ENCODE data around the gene RNF114. TPM values are rescaled to one million over a fixed set of nuclear protein-coding genes. Genes with fewer than 3 reads are reported as not detected.

The RNF114 gene
- total RNA-seq, 4 donors from 2014 or later = 48.7 to 166 (median 103) TPM

- intact Hi-C loops (cut with DNase I; ENCODE audit: low total_unique reads) = no loop called here
- TF ChIP-seq POLR2A (IDR thresholded peaks at IDR 0.05) = no peak
- TF ChIP-seq CTCF (IDR thresholded peaks at IDR 0.05) = no peak
- DNase-seq (ENCODE audit: low spot score in 2 of 2) = peak in 1 of 2 donors; percentile 73
- WGBS, 2 donors = 71 to 80% methylated on average over 5 of the region's 5 CpGs
- no peak overlapping the region for H3K4me3 ChIP-seq (ENCODE audit: low read depth, poor library complexity, severe bottlenecking)
Observed at GRCh38 chr20:49901588-49901987, 34.6 kb upstream of the RNF114 start.

DNA sequence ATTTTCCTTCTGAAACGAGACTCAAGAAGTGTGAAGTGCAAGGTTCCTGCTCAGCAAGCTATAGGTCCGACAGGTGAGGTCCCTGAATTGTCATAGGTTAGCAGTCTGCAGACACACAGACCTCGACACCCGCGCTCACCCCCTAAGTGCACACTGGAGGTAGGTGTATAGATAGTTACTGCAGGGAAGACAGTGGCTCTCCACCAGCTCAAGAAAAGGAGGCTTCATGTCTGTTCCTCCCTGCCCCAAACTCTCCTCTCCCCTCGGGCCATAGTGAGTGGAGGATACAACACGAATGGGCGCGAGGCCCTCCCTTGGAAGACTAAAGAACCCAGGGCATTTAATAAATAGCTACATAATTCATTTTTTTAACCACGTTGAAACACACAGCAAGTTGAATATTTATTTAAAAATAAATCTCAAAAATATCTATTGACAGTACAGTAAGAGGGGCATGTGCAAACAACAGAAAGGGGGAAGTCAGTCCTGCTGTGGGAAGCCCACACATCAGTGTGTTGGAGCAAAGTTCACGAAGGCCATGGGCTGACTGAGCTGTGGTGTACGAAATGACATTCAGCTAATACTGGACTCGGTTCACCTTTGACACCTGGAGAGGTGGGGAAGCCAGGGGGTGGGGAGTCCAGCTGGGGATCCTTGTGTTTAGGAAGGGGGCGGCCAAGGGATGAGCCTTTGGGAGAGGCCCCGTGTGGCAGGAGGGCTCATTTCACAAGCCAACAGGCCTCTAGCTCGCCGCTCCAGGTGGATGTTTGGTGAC, 31.6 kb upstream of the RNF114 start:
- DNase-seq (ENCODE audit: low spot score in 2 of 2) = peak in 1 of 2 donors; percentile 83
- no peak overlapping the region for H3K4me3 ChIP-seq (ENCODE audit: low read depth, poor library complexity, severe bottlenecking)
- TF ChIP-seq POLR2A (IDR thresholded peaks at IDR 0.05) = no peak
- no peak for TF ChIP-seq CTCF (IDR thresholded peaks at IDR 0.05)
- intact Hi-C loops (cut with DNase I; ENCODE audit: low total_unique reads) = no loop called here
- WGBS, 2 donors = 86 to 90% methylated on average over 17 of the region's 17 CpGs

- no peak overlapping the region for H3K4me3 ChIP-seq (ENCODE audit: low read depth, poor library complexity, severe bottlenecking)
- intact Hi-C loops (cut with DNase I; ENCODE audit: low total_unique reads) = no loop called here
- 90 to 94% methylated on average over 29 of the region's 29 CpGs for WGBS, 2 donors
- DNase-seq (ENCODE audit: low spot score in 2 of 2) = peak in 1 of 2 donors; percentile 80
- TF ChIP-seq CTCF (IDR thresholded peaks at IDR 0.05) (no peak), POLR2A (IDR thresholded peaks at IDR 0.05) (no peak)
Observed at GRCh38 chr20:49905415-49906091, 30.6 kb upstream of the RNF114 start.

GRCh38 chr20:49906101-49906604, 30.0 kb upstream of the RNF114 start:
- no peak overlapping the region for H3K4me3 ChIP-seq (ENCODE audit: low read depth, poor library complexity, severe bottlenecking)
- WGBS, 2 donors = 93 to 94% methylated on average over 33 to 37 of the region's 37 CpGs
- intact Hi-C loops (cut with DNase I; ENCODE audit: low total_unique reads) = no loop called here
- TF ChIP-seq CTCF (IDR thresholded peaks at IDR 0.05) (no peak), POLR2A (IDR thresholded peaks at IDR 0.05) (no peak)
- peak in 1 of 2 donors; percentile 84 for DNase-seq (ENCODE audit: low spot score in 2 of 2)

- peak in 1 of 2 donors; percentile 78 for DNase-seq (ENCODE audit: low spot score in 2 of 2)
- no peak overlapping the region for H3K4me3 ChIP-seq (ENCODE audit: low read depth, poor library complexity, severe bottlenecking)
- 88 to 91% methylated on average over 15 of the region's 15 CpGs for WGBS, 2 donors
- intact Hi-C loops (cut with DNase I; ENCODE audit: low total_unique reads) = no loop called here
- TF ChIP-seq CTCF (IDR thresholded peaks at IDR 0.05) (no peak), POLR2A (IDR thresholded peaks at IDR 0.05) (no peak)
Observed at GRCh38 chr20:49906615-49907154, 29.5 kb upstream of the RNF114 start.

All from lower leg skin (tissue), 4 donors.